Endothelial cell of umbilical vein (primary cell): Measurements from ENCODE around the gene NUP214. TPM values are rescaled to one million over a fixed set of nuclear protein-coding genes. Genes with fewer than 3 reads are reported as not detected.

Experiments
- BruUV-seq: library from RNA; stranded (reverse); fragments of 400-500 nt; replicated peaks from 2 replicates; lab custom pipeline; 2021; lab: Mats Ljungman, UMichigan
- CTCF ChIA-PET: fragments of 300-600, 350-600 bp; sonication (Branson Sonifier 250); formaldehyde crosslinking; loops from one replicate; lab custom pipeline; 2021; ENCODE audit warnings: antibody characterized with exemption, inconsistent platforms; lab: Charles Lee
- POLR2A ChIA-PET: fragments of 300-600, 350-600 bp; sonication (Branson Sonifier 250); formaldehyde crosslinking; loops from one replicate; lab custom pipeline; 2021; ENCODE audit warnings: antibody characterized with exemption, inconsistent platforms; lab: Charles Lee
- DNase-seq: peaks from one replicate; pipeline ENCODE4 v3.0.0-alpha.2; 2011; ENCODE audit warnings: low read depth, low spot score
- FAIRE-seq: peaks from 2 replicates; lab custom pipeline; 2011; peaks lifted over from hg19 to GRCh38; lab: Jason Lieb, UNC
- H2AFZ ChIP-seq: 2 replicates; pipeline ENCODE4 v1.6.0; 2012; ENCODE audit warnings: low read depth, low read length, control low read depth, inconsistent platforms
- H3K27ac ChIP-seq: 2 replicates; pipeline ENCODE4 v1.5.1; 2011; ENCODE audit warnings: low read depth, mild to moderate bottlenecking, control low read depth, low read length, moderate library complexity; ENCODE audit not compliant: insufficient read depth
- H3K27me3 ChIP-seq, 2 experiments: 2 replicates each; pipeline versions ENCODE4 v1.6.0 to v1.6.1; 2011; ENCODE audit warnings: low read length in 2 of 2, mixed read lengths in 1 of 2; ENCODE audit not compliant: control insufficient read depth in 2 of 2, insufficient read depth in 2 of 2
- H3K36me3 ChIP-seq, 2 experiments: 2 replicates in 1 of 2; 3 replicates in 1 of 2; pipeline ENCODE4 v1.5.1; 2011; ENCODE audit warnings: low read length in 2 of 2, mild to moderate bottlenecking in 1 of 2, moderate library complexity in 1 of 2; ENCODE audit not compliant: control insufficient read depth in 2 of 2, insufficient read depth in 2 of 2; ENCODE audit errors: extremely low read depth in 1 of 2
- H3K4me1 ChIP-seq: 3 replicates; pipeline ENCODE4 v1.5.1; 2011; ENCODE audit warnings: mild to moderate bottlenecking, low read length; ENCODE audit not compliant: control insufficient read depth, insufficient read depth; ENCODE audit errors: extremely low read depth
- H3K4me2 ChIP-seq: 2 replicates; pipeline ENCODE4 v1.6.1; 2011; ENCODE audit warnings: low read length, control low read depth, mixed read lengths; ENCODE audit not compliant: insufficient read depth
- H3K4me3 ChIP-seq, 3 experiments: fragments of 200-600 bp in 1 of 3; sonication (generic), shearing (Covaris generic) in 1 of 3; replicated peaks in 1 of 3; 2 replicates each; pipeline ENCODE4 v1.5.1; 2011 to 2016; ENCODE audit warnings: control low read depth in 3 of 3, low read length in 3 of 3, mild to moderate bottlenecking in 2 of 3, inconsistent platforms in 1 of 3, low read depth in 1 of 3, moderate library complexity in 1 of 3; ENCODE audit not compliant: insufficient read depth in 1 of 3
- H3K79me2 ChIP-seq: 2 replicates; pipeline ENCODE4 v1.6.0; 2012; ENCODE audit warnings: low read length, inconsistent platforms; ENCODE audit not compliant: control insufficient read depth, insufficient read depth
- H3K9ac ChIP-seq: replicated peaks from 2 replicates; pipeline ENCODE3; 2011; ENCODE audit warnings: low read length, control low read depth; ENCODE audit not compliant: insufficient read depth; ENCODE audit errors: extremely low read depth
- H3K9me1 ChIP-seq: replicated peaks from 3 replicates; pipeline ENCODE4 v1.6.0; 2011; ENCODE audit warnings: mild to moderate bottlenecking, low read length; ENCODE audit not compliant: control insufficient read depth, insufficient read depth; ENCODE audit errors: extremely low read depth
- H3K9me3 ChIP-seq: replicated peaks from 2 replicates; pipeline ENCODE4 v1.5.1; 2012; ENCODE audit warnings: low read length, inconsistent platforms; ENCODE audit not compliant: control insufficient read depth, insufficient read depth
- H4K20me1 ChIP-seq: replicated peaks from 2 replicates; pipeline ENCODE3; 2011; ENCODE audit warnings: mild to moderate bottlenecking, low read length; ENCODE audit not compliant: control insufficient read depth, insufficient read depth; ENCODE audit errors: extremely low read depth
- CTCF ChIP-seq, 2 donors: IDR thresholded peaks; 1 replicate in 1 of 2; 2 replicates in 1 of 2; pipeline ENCODE4 v1.5.1; 2011; ENCODE audit warnings: low read length in 2 of 2, mild to moderate bottlenecking in 2 of 2, moderate library complexity in 2 of 2, control low read depth in 1 of 2, inconsistent platforms in 1 of 2, low read depth in 1 of 2; ENCODE audit not compliant: insufficient read depth in 1 of 2; ENCODE audit errors: extremely low read depth in 1 of 2
- EZH2 ChIP-seq: IDR thresholded peaks from 2 replicates; pipeline ENCODE4 v1.6.1; 2012; ENCODE audit warnings: borderline replicate concordance, low read depth, mild to moderate bottlenecking, moderate library complexity, low read length, inconsistent platforms; ENCODE audit not compliant: severe bottlenecking
- FOS ChIP-seq: IDR thresholded peaks from 2 replicates; pipeline ENCODE4 v1.6.1; 2011; ENCODE audit warnings: mild to moderate bottlenecking, low read length, moderate library complexity, borderline replicate concordance; ENCODE audit not compliant: insufficient read depth
- JUN ChIP-seq: IDR thresholded peaks from 2 replicates; pipeline ENCODE4 v1.6.1; 2011; ENCODE audit warnings: borderline replicate concordance, low read depth; ENCODE audit not compliant: insufficient read length, insufficient read depth
- MAX ChIP-seq: IDR thresholded peaks from 2 replicates; pipeline ENCODE4 v1.6.1; 2011; ENCODE audit not compliant: insufficient read depth, insufficient read length
- MYC ChIP-seq: IDR thresholded peaks from one replicate; pipeline ENCODE4 v1.6.1; 2011; ENCODE audit warnings: mild to moderate bottlenecking, low read depth, low read length
- POLR2A ChIP-seq: IDR thresholded peaks from 2 replicates; pipeline ENCODE4 v1.6.1; 2012; ENCODE audit warnings: low read depth, mild to moderate bottlenecking, control low read depth, low read length
- POLR2AphosphoS5 ChIP-seq: IDR thresholded peaks from 2 replicates; pipeline ENCODE4 v1.6.1; 2012; ENCODE audit warnings: low read depth, mild to moderate bottlenecking, control low read depth, low read length, moderate library complexity; ENCODE audit not compliant: insufficient read depth
- dilution Hi-C: fragments of 300-500 bp; cut with MboI; formaldehyde crosslinking; loops from one replicate; pipeline ENCODE4 v1.15.0; 2019; ENCODE audit warnings: low sequenced_read_pairs; ENCODE audit not compliant: extremely low pct_ligation_motif_present
- intact Hi-C: fragments of 100-400 bp; cut with micrococcal nuclease; formaldehyde crosslinking; loops from one replicate; pipeline ENCODE4 v1.10.0; 2022
- polyA plus RNA-seq, 4 experiments: library from polyadenylated mRNA; depleted of rRNA in 3 of 4; stranded (reverse) in 3 of 4; unstranded in 1 of 4; fragments of >200 nt; gene quantifications; 2 replicates each; pipeline versions ENCODE4 v1.2.1 to v1.2.3, GENCODE V29; 2011 to 2012; ENCODE audit warnings: missing spikeins in 1 of 4
- total RNA-seq: library from RNA; stranded (reverse); gene quantifications from 2 replicates; pipeline ENCODE4 v1.2.3, GENCODE V29; 2021

NUP214 gene
- total and polyA plus RNA-seq, 2 donors (not counting 3 experiments of a cell fraction or from before 2014, with no cell fraction given), result 28.7 to 65.9 TPM

- no peak overlapping the region for H3K9ac ChIP-seq
- ChIA-PET POLR2A (interaction anchor here (0.7 kb wide), 1 partner anchor 153 kb away, joined by 3 read pairs; no protein-coding TSS in a partner anchor), CTCF (interaction anchor here (0.7 to 9.3 kb wide), 22 partner anchors 10 to 256 kb away, joined by 3 to 280 read pairs (median 4); partner anchors contain the start of gene FAM78A)
- H3K4me3 ChIP-seq, result no peak overlapping the region
- H3K9me3 ChIP-seq, result no peaks in the 10 kb centered on the region
- FAIRE-seq (no peak), DNase-seq (no peak)
- no peak overlapping the region for H3K27ac ChIP-seq
- H3K36me3 ChIP-seq, result peaks cover 9 to 22% of the 10 kb centered on the region in 2 experiments
- H3K4me1 ChIP-seq, result no peaks in the 10 kb centered on the region
- no TSS peak for BruUV-seq
- dilution Hi-C loops (no loop called here), intact Hi-C loops (loop anchor here (1.0 kb wide), 2 partner anchors 98 to 158 kb away; partner anchors contain the start of gene FAM78A)
- no peak for TF ChIP-seq EZH2
- TF ChIP-seq MAX, result no peak
- no peak for TF ChIP-seq MYC
- TF ChIP-seq FOS, result no peak
- no peak for TF ChIP-seq POLR2A
- TF ChIP-seq JUN, result no peak
- no peak for TF ChIP-seq POLR2AphosphoS5
- no peak for TF ChIP-seq CTCF (IDR thresholded peaks at IDR 0.05; ENCODE audit: extremely low read depth in 1 of 2, insufficient read depth in 1 of 2, low read depth in 1 of 2, low read length in 2 of 2)
- no peaks in the 10 kb centered on the region for H3K27me3 ChIP-seq
- H4K20me1 ChIP-seq, result no peaks in the 10 kb centered on the region
- H3K79me2 ChIP-seq, result no peaks in the 10 kb centered on the region
- no peak overlapping the region for H2AFZ ChIP-seq
- H3K4me2 ChIP-seq, result no peak overlapping the region
- no peaks in the 10 kb centered on the region for H3K9me1 ChIP-seq
These were observed 52.5 kb downstream of the NUP214 start for GRCh38 chr9:131177898-131178297.
